WTC11 (cell line): ENCODE measurements around the gene RPS5. TPM values are rescaled to one million over a fixed set of nuclear protein-coding genes. Genes with fewer than 3 reads are reported as not detected.

Source experiments
- ATAC-seq: fragments of 200-7000 bp; cut with Tn5 transposase; 2 replicates; pipeline ENCODE4 v1.10.0; 2021; ENCODE audit warnings: mild to moderate bottlenecking, moderate library complexity
- CTCF ChIA-PET: fragments of 300-600 bp; sonication (Branson Sonifier 250); formaldehyde crosslinking; loops from one replicate; lab custom pipeline; 2021; ENCODE audit warnings: antibody characterized with exemption; lab: Charles Lee
- POLR2A ChIA-PET: fragments of 350-600 bp; sonication (Branson Sonifier 250); formaldehyde crosslinking; loops from one replicate; lab custom pipeline; 2021; ENCODE audit warnings: antibody characterized with exemption; lab: Charles Lee
- DNase-seq: peaks from one replicate; pipeline ENCODE4 v3.0.0; 2021; ENCODE audit warnings: low spot score
- H3K27ac Mint-ChIP-seq: 2 replicates; pipeline ENCODE4 v1.8.0; 2021; ENCODE audit warnings: mixed read lengths
- H3K27me3 Mint-ChIP-seq: 2 replicates; pipeline ENCODE4 v1.8.0; 2021; ENCODE audit warnings: low read depth, mild to moderate bottlenecking, moderate library complexity, mixed read lengths
- H3K36me3 Mint-ChIP-seq: 2 replicates; pipeline ENCODE4 v1.8.0; 2021; ENCODE audit warnings: mixed read lengths
- H3K4me1 Mint-ChIP-seq: 2 replicates; pipeline ENCODE4 v1.8.0; 2022; ENCODE audit warnings: mixed read lengths
- H3K4me3 Mint-ChIP-seq: 2 replicates; pipeline ENCODE4 v1.8.0; 2021; ENCODE audit warnings: mild to moderate bottlenecking, moderate library complexity, mixed read lengths
- H3K9me3 Mint-ChIP-seq: 2 replicates; pipeline ENCODE4 v1.8.0; 2021; ENCODE audit warnings: mixed read lengths
- AFF4 ChIP-seq: sonication (generic); formaldehyde crosslinking; IDR thresholded peaks from 2 replicates; pipeline ENCODE4 v1.8.1; 2023; ENCODE audit warnings: mild to moderate bottlenecking, missing genetic modification reagents, borderline replicate concordance
- AR ChIP-seq: fragments of 250-450 bp; sonication (Bioruptor Pico); IDR thresholded peaks from 2 replicates; pipeline ENCODE4 v1.9.0; 2021; ENCODE audit warnings: mild to moderate bottlenecking
- ARID4B ChIP-seq: sonication (generic); formaldehyde crosslinking; IDR thresholded peaks from 2 replicates; pipeline ENCODE4 v1.8.0; 2023; ENCODE audit warnings: missing genetic modification reagents, mild to moderate bottlenecking, borderline replicate concordance
- CREB1 ChIP-seq: sonication (generic); formaldehyde crosslinking; IDR thresholded peaks from 2 replicates; pipeline ENCODE4 v1.8.0; 2023; ENCODE audit warnings: mild to moderate bottlenecking, missing genetic modification reagents
- CREM ChIP-seq: sonication (generic); formaldehyde crosslinking; IDR thresholded peaks from 2 replicates; pipeline ENCODE4 v1.8.1; 2022; ENCODE audit warnings: mild to moderate bottlenecking, missing genetic modification reagents, moderate library complexity
- E2F5 ChIP-seq: sonication (generic); formaldehyde crosslinking; IDR thresholded peaks from 2 replicates; pipeline ENCODE4 v1.8.1; 2022; ENCODE audit warnings: mild to moderate bottlenecking, moderate library complexity, missing genetic modification reagents
- ERG ChIP-seq: fragments of 250-450 bp; sonication (Bioruptor Pico); IDR thresholded peaks from 2 replicates; pipeline ENCODE4 v1.8.0; 2021; ENCODE audit warnings: mild to moderate bottlenecking
- FOXK1 ChIP-seq: sonication (generic); formaldehyde crosslinking; IDR thresholded peaks from 2 replicates; pipeline ENCODE4 v1.8.0; 2022; ENCODE audit warnings: mild to moderate bottlenecking, moderate library complexity, missing genetic modification reagents
- NFATC4 ChIP-seq: fragments of 250-450 bp; sonication (Bioruptor Pico); IDR thresholded peaks from 2 replicates; pipeline ENCODE4 v1.9.0; 2021; ENCODE audit warnings: mild to moderate bottlenecking
- NFE2L1 ChIP-seq: sonication (generic); formaldehyde crosslinking; IDR thresholded peaks from 2 replicates; pipeline ENCODE4 v1.8.1; 2023; ENCODE audit warnings: missing genetic modification reagents
- ZBTB21 ChIP-seq: sonication (generic); formaldehyde crosslinking; IDR thresholded peaks from 2 replicates; pipeline ENCODE4 v1.8.1; 2023; ENCODE audit warnings: mild to moderate bottlenecking, missing genetic modification reagents, borderline replicate concordance
- ZNF263 ChIP-seq: sonication (generic); formaldehyde crosslinking; IDR thresholded peaks from 2 replicates; pipeline ENCODE4 v1.8.1; 2022; ENCODE audit warnings: low read depth, mild to moderate bottlenecking, moderate library complexity, missing genetic modification reagents
- ZNF671 ChIP-seq: fragments of 250-450 bp; sonication (Bioruptor Pico); IDR thresholded peaks from 2 replicates; pipeline ENCODE4 v1.8.0; 2021; ENCODE audit warnings: mild to moderate bottlenecking
- total RNA-seq: library from RNA; stranded (reverse); gene quantifications from 3 replicates; pipeline ENCODE4 v1.2.3, GENCODE V29; 2021
- TF ChIP-seq, protein P1 (sequence below): fragments of 250-450 bp; sonication (Bioruptor Pico); IDR thresholded peaks from 2 replicates; pipeline ENCODE4 v2.1.2; 2022; ENCODE audit warnings: mild to moderate bottlenecking, moderate library complexity

Gene RPS5
- total RNA-seq, 1 experiment from 2014 or later = 1,502 TPM

DNA sequence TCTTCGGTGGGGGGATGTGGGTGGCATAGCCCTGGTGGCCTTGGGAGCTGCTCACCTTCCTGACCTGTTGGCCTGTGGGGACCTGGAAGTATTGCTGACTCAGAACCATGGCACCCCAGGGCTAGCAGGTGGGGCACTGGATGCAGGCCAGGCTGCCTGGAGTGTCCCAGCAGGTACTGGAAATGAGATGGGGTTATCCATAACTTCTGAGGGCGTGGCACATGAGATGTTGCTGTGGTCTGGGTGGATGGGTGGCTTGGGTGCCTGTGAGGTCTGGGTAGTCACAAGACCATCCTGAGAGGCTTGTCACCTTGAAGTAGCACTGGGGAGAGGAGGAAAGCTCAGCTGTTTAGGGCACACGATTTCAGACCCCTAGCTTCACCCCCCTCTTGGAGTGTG, 7.8 kb downstream of the RPS5 start:
- ChIA-PET POLR2A (interaction anchor here (1.5 to 1.8 kb wide), 2 partner anchors 12 to 32 kb away, joined by 4 to 6 read pairs; partner anchors contain the start of gene ZNF497), CTCF (interaction anchor here (1.1 to 1.7 kb wide), 3 partner anchors 13 to 125 kb away, joined by 5 read pairs; partner anchors contain the start of gene ZBTB45)
- DNase-seq (no peak), ATAC-seq (no peak)
- Mint-ChIP-seq H3K27me3 (peaks cover 31% of the 10 kb centered on the region), H3K27ac (peak overlapping the region; percentile 63; the same call in 1 of the 2 replicates), H3K4me1 (peaks cover 7% of the 10 kb centered on the region; the same call in 1 of the 2 replicates), H3K9me3 (no peaks in the 10 kb centered on the region), H3K36me3 (peaks cover 40% of the 10 kb centered on the region), H3K4me3 (peak overlapping the region; percentile 27; the same call in 1 of the 2 replicates)
- no peak for TF ChIP-seq NFE2L1 (CRISPR knock-in tag)
- TF ChIP-seq, protein P1, sequence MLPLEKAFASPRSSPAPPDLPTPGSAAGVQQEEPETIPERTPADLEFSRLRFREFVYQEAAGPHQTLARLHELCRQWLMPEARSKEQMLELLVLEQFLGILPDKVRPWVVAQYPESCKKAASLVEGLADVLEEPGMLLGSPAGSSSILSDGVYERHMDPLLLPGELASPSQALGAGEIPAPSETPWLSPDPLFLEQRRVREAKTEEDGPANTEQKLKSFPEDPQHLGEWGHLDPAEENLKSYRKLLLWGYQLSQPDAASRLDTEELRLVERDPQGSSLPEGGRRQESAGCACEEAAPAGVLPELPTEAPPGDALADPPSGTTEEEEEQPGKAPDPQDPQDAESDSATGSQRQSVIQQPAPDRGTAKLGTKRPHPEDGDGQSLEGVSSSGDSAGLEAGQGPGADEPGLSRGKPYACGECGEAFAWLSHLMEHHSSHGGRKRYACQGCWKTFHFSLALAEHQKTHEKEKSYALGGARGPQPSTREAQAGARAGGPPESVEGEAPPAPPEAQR (CRISPR knock-in tag) = no peak

DNA sequence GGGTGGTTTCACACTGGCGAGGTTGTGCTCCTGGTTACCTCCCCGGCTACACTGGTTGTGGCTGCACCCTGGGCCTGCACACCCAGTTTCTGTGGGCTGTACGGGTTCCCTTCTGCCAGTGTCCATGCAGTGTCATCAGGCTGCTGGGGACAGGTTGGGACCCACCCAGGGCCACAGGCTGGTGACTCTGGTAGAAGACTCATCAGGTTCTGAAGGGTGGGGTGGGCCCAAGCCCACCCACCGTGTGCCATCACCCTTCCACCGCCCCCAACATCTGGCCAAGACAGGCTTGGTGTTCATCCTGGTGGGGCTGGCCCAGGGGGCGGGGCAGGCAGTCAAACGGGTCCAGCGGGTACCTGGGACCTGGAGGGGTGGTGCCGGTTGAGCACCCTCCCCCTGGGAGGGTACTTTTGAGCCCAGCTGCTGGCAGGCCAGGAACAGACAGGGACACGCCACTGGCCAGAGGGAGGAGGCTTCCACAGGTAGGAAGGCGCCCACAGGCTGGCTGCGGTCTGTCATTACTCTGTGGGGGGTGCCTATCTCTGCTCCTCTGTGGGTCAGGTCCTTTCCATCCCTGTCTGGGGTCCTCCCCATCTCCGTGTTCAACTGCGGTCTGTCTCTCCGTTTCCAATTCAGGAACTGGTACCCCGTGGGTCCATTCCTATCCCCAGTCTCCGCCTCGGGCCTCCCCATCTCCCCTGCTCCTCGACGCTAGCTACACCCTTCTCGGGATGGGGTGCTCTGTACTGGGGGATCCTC, 8.3 kb downstream of the RPS5 start, which contains the start of gene RNF225:
TSS of gene RNF225 (plus strand) at position 437 of the 759 bp plus-strand sequence. CDS start 434 bp downstream, outside the sequence.
- DNase-seq (peak; percentile 59), ATAC-seq (peak; percentile 67)
- peak within 1 kb of the TSS; percentile 73 for H3K4me3 Mint-ChIP-seq
- H3K27me3 Mint-ChIP-seq = peaks cover 33% of the 10 kb centered on the region
- peaks cover 37% of the 10 kb centered on the region for H3K36me3 Mint-ChIP-seq
- POLR2A ChIA-PET = interaction anchor here (1.5 to 1.8 kb wide), 2 partner anchors 12 to 33 kb away, joined by 4 to 6 read pairs; partner anchors contain the start of gene ZNF497
- CTCF ChIA-PET = interaction anchor here (1.1 to 1.7 kb wide), 4 partner anchors 12 to 186 kb away, joined by 3 to 5 read pairs (median 5); partner anchors contain the start of gene ZBTB45
- H3K9me3 Mint-ChIP-seq = no peaks in the 10 kb centered on the region
- H3K4me1 Mint-ChIP-seq = peaks cover 10% of the 10 kb centered on the region
- H3K27ac Mint-ChIP-seq = peak within 1 kb of the TSS; percentile 63
- TF ChIP-seq ZNF263 (CRISPR knock-in tag) (no peak), ARID4B (CRISPR knock-in tag) (no peak), NFATC4 (CRISPR knock-in tag) (peak; percentile 78), FOXK1 (CRISPR knock-in tag) (peak; percentile 47; the same call in 1 of the 2 replicates), CREM (peak; percentile 61; the same call in 1 of the 2 replicates), CREB1 (peak; percentile 24; the same call in 1 of the 2 replicates), AFF4 (CRISPR knock-in tag) (peak; percentile 18; the same call in 1 of the 2 replicates), ZBTB21 (CRISPR knock-in tag) (no peak), E2F5 (peak; percentile 43; the same call in 1 of the 2 replicates), ZNF671 (peak; percentile 17; the same call in 1 of the 2 replicates), AR (CRISPR knock-in tag) (peak; percentile 44; the same call in 1 of the 2 replicates), ERG (CRISPR knock-in tag) (peak; percentile 59; the same call in 1 of the 2 replicates)
